H9 (cell line): ENCODE results near the gene ICAM4. TPM values are rescaled to one million over a fixed set of nuclear protein-coding genes. Genes with fewer than 3 reads are reported as not detected.

Experiments used
- DNase-seq: peaks from one replicate; pipeline ENCODE4 v3.0.0-alpha.2; 2017
- H2AFZ ChIP-seq: one replicate; pipeline ENCODE4 v1.6.1; 2013; ENCODE audit warnings: mild to moderate bottlenecking, low read length, control low read depth, moderate library complexity
- H2AK5ac ChIP-seq: 2 replicates; pipeline ENCODE4 v1.6.1; 2013; ENCODE audit warnings: low read length, control low read depth, mixed read lengths; ENCODE audit not compliant: insufficient read length
- H2BK120ac ChIP-seq: one replicate; pipeline ENCODE4 v1.6.1; 2013; ENCODE audit warnings: low read depth, mild to moderate bottlenecking, low read length, control low read depth, inconsistent platforms; ENCODE audit not compliant: poor library complexity, severe bottlenecking
- H2BK12ac ChIP-seq: 2 replicates; pipeline ENCODE4 v1.6.1; 2013; ENCODE audit warnings: low read length, control low read depth, mixed read lengths, low read depth; ENCODE audit not compliant: insufficient read length
- H2BK15ac ChIP-seq: 2 replicates; pipeline ENCODE4 v1.6.1; 2013; ENCODE audit warnings: low read depth, low read length, control low read depth
- H2BK20ac ChIP-seq: one replicate; pipeline ENCODE4 v1.6.1; 2013; ENCODE audit warnings: low read depth, mild to moderate bottlenecking, low read length, control low read depth, inconsistent platforms; ENCODE audit not compliant: poor library complexity, severe bottlenecking
- H2BK5ac ChIP-seq: 2 replicates; pipeline ENCODE4 v1.6.1; 2013; ENCODE audit warnings: low read length, control low read depth, mixed read lengths; ENCODE audit not compliant: insufficient read length
- H3K14ac ChIP-seq: 2 replicates; pipeline ENCODE4 v1.6.1; 2013; ENCODE audit warnings: low read length, control low read depth; ENCODE audit not compliant: insufficient read depth
- H3K18ac ChIP-seq: 2 replicates; pipeline ENCODE4 v1.6.1; 2013; ENCODE audit warnings: low read depth, mild to moderate bottlenecking, mixed read lengths, low read length, control low read depth; ENCODE audit not compliant: insufficient read length
- H3K23ac ChIP-seq: 2 replicates; pipeline ENCODE4 v1.6.1; 2013; ENCODE audit warnings: low read length, control low read depth, mixed read lengths, low read depth; ENCODE audit not compliant: insufficient read length
- H3K23me2 ChIP-seq: 2 replicates; pipeline ENCODE4 v1.6.1; 2013; ENCODE audit warnings: low read depth, mild to moderate bottlenecking, mixed read lengths, low read length, control low read depth; ENCODE audit not compliant: insufficient read length, poor library complexity, severe bottlenecking
- H3K27ac ChIP-seq: 2 replicates; pipeline ENCODE4 v1.5.1; 2013; ENCODE audit warnings: low read length, control low read depth, mixed read lengths, low read depth; ENCODE audit not compliant: insufficient read length
- H3K27me3 ChIP-seq: 2 replicates; pipeline ENCODE4 v1.6.1; 2013; ENCODE audit warnings: low read length, control low read depth, inconsistent platforms; ENCODE audit not compliant: insufficient read depth
- H3K4ac ChIP-seq: 2 replicates; pipeline ENCODE4 v1.6.1; 2013; ENCODE audit warnings: low read depth, mild to moderate bottlenecking, control low read depth, inconsistent platforms, low read length, moderate library complexity
- H3K4me1 ChIP-seq: 2 replicates; pipeline ENCODE4 v1.6.1; 2013; ENCODE audit warnings: low read length, control low read depth, inconsistent platforms; ENCODE audit not compliant: insufficient read depth
- H3K4me2 ChIP-seq: 2 replicates; pipeline ENCODE4 v1.6.1; 2013; ENCODE audit warnings: low read length, control low read depth, mixed read lengths; ENCODE audit not compliant: insufficient read length, insufficient read depth
- H3K56ac ChIP-seq: 2 replicates; pipeline ENCODE4 v1.6.1; 2013; ENCODE audit warnings: low read depth, mild to moderate bottlenecking, mixed read lengths, low read length, control low read depth; ENCODE audit not compliant: insufficient read length
- H3K79me1 ChIP-seq: 2 replicates; pipeline ENCODE4 v1.6.1; 2013; ENCODE audit warnings: low read depth, mild to moderate bottlenecking, moderate library complexity, low read length, control low read depth, inconsistent platforms; ENCODE audit not compliant: insufficient read depth, poor library complexity, severe bottlenecking
- H3K79me2 ChIP-seq: 2 replicates; pipeline ENCODE4 v1.6.1; 2013; ENCODE audit warnings: low read length, control low read depth, inconsistent platforms; ENCODE audit not compliant: insufficient read depth
- H3K9ac ChIP-seq: 2 replicates; pipeline ENCODE4 v1.6.1; 2013; ENCODE audit warnings: low read length, control low read depth, mixed read lengths; ENCODE audit not compliant: insufficient read length; ENCODE audit errors: extremely low read depth
- H3K9me3 ChIP-seq: one replicate; pipeline ENCODE4 v1.6.1; 2013; ENCODE audit warnings: low read depth, low read length, inconsistent platforms; ENCODE audit not compliant: control insufficient read depth
- H3T11ph ChIP-seq: one replicate; pipeline ENCODE4 v1.6.1; 2013; ENCODE audit warnings: mild to moderate bottlenecking, low read length, control low read depth, inconsistent platforms
- H4K20me1 ChIP-seq: one replicate; pipeline ENCODE4 v1.6.1; 2013; ENCODE audit not compliant: control insufficient read depth, insufficient read length, insufficient read depth
- H4K5ac ChIP-seq: 2 replicates; pipeline ENCODE4 v1.6.1; 2013; ENCODE audit warnings: low read depth, mild to moderate bottlenecking, mixed read lengths, low read length, control low read depth; ENCODE audit not compliant: insufficient read length
- H4K8ac ChIP-seq: replicated peaks from 2 replicates; pipeline ENCODE4 v1.6.1; 2013; ENCODE audit warnings: low read length, control low read depth, mixed read lengths, low read depth; ENCODE audit not compliant: insufficient read length
- H4K91ac ChIP-seq: 2 replicates; pipeline ENCODE4 v1.6.1; 2013; ENCODE audit warnings: low read depth, mild to moderate bottlenecking, moderate library complexity, mixed read lengths, low read length, control low read depth; ENCODE audit not compliant: insufficient read length
- H3K27ac Mint-ChIP-seq, 3 experiments: 2 replicates in 2 of 3; 3 replicates in 1 of 3; pipeline ENCODE4 v1.8.0; 2020 to 2021; ENCODE audit warnings: mixed read lengths in 3 of 3, mild to moderate bottlenecking in 1 of 3, moderate library complexity in 1 of 3
- H3K27me3 Mint-ChIP-seq: 2 replicates; pipeline ENCODE4 v1.8.0; 2021; ENCODE audit warnings: low read depth, mild to moderate bottlenecking, moderate library complexity, mixed read lengths
- H3K36me3 Mint-ChIP-seq, 3 experiments: 2 replicates in 2 of 3; 3 replicates in 1 of 3; pipeline ENCODE4 v1.8.0; 2020 to 2021; ENCODE audit warnings: low read depth in 3 of 3, mixed read lengths in 3 of 3; ENCODE audit not compliant: insufficient read depth in 1 of 3
- H3K4me1 Mint-ChIP-seq, 2 experiments: 2 replicates each; pipeline ENCODE4 v1.8.0; 2020; ENCODE audit warnings: mixed read lengths in 2 of 2
- H3K4me3 Mint-ChIP-seq, 2 experiments: 2 replicates in 1 of 2; 3 replicates in 1 of 2; pipeline ENCODE4 v1.8.0; 2020 to 2021; ENCODE audit warnings: mild to moderate bottlenecking in 2 of 2, mixed read lengths in 2 of 2, moderate library complexity in 1 of 2
- H3K9me3 Mint-ChIP-seq, 2 experiments: 2 replicates in 1 of 2; 3 replicates in 1 of 2; pipeline ENCODE4 v1.8.0; 2020; ENCODE audit warnings: mild to moderate bottlenecking in 2 of 2, mixed read lengths in 2 of 2, moderate library complexity in 1 of 2
- WGBS: extraction: QIAGEN DNeasy Blood & Tissue Kit; methylation state at CpG from one replicate; pipeline ENCODE4 v1.1.7; 2013; ENCODE audit warnings: missing lambda C conversion rate, low lambda C conversion rate, mixed read lengths; ENCODE audit not compliant: insufficient read length; ENCODE audit errors: extremely low coverage; 5-methylcytosine and 5-hydroxymethylcytosine counted together
- total RNA-seq: library from RNA; stranded (reverse); gene quantifications from 2 replicates; pipeline ENCODE4 v1.2.1, GENCODE V29; 2021
- TF ChIP-seq, protein P1 (sequence below): fragments of 200-600 bp; sonication (generic); conservative IDR thresholded peaks from 3 replicates; pipeline ENCODE4 v1.8.0; 2021; ENCODE audit warnings: antibody characterized with exemption, mild to moderate bottlenecking

Gene ICAM4
- total RNA-seq, 1 experiment from 2014 or later, result 1.1 TPM

DNA sequence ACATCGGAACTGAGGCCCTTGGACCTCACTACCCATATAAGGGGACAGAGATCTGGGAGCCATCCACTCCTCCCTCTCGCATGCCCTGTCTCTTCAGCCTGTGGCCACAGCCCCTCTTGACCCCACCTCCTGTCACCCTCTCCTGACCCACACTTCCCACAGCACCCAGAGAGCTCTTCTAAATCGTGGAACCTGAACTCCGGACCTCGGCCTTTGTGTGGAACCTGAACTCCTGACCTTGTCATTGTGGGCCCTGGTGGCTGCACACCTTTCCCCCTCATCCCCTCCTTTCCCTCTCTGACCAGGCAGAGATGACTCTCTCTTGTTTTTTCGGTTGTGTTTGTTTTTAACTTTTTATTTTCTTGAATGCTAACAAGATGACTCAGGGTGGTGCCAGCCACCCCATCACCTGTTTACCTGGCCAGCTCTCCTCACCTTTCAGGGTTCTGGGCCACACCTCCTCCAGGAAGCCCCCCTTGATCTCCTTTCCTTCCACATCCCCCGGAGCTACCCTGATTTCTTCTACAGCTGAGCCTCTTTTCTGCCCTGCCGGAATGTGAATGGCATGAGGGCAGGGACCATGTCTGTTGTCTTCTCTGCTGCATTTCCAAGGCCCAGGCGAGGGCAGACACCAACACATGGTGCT, 29.7 kb upstream of the ICAM4 start:
- Histone ChIP-seq H3K23me2 (peaks cover 4% of the 10 kb centered on the region), H3K4ac (no peak overlapping the region), H2BK15ac (no peak overlapping the region), H3K27ac (no peak overlapping the region), H3K9ac (no peak overlapping the region), H3K27me3 (no peaks in the 10 kb centered on the region), H3K4me1 (no peaks in the 10 kb centered on the region; the same call in 1 of the 2 replicates), H2BK5ac (no peak overlapping the region), H3K4me2 (no peak overlapping the region), H4K20me1 (peaks cover 4% of the 10 kb centered on the region), H2BK120ac (no peak overlapping the region), H3K56ac (no peak overlapping the region), H2BK20ac (no peak overlapping the region), H3K9me3 (no peaks in the 10 kb centered on the region), H2BK12ac (no peak overlapping the region), H4K8ac (no peak overlapping the region), H3K18ac (no peak overlapping the region), H3K79me2 (no peaks in the 10 kb centered on the region), H3K23ac (no peak overlapping the region), H2AK5ac (no peak overlapping the region), H3T11ph (no peak overlapping the region), H3K79me1 (peaks cover 2% of the 10 kb centered on the region), H2AFZ (no peak overlapping the region), H4K5ac (no peak overlapping the region), H3K14ac (no peak overlapping the region; the same call in 1 of the 2 replicates), H4K91ac (no peak overlapping the region)
- WGBS, result no CpG with 5 or more reads among the region's 9 CpGs
- H3K36me3 Mint-ChIP-seq, result peaks cover 29 to 57% (median 49%) of the 10 kb centered on the region in 3 experiments; a peak in 6 of 7 replicates
- 0 out of 7 replicates have a peak overlapping the region, but pooled peaks of 1 of the 3 experiments have one; percentile 47 for H3K27ac Mint-ChIP-seq
- H3K4me3 Mint-ChIP-seq, result no peak overlapping the region
- no peaks in the 10 kb centered on the region; a peak in 1 of 5 replicates for H3K9me3 Mint-ChIP-seq
- TF ChIP-seq, protein P1, sequence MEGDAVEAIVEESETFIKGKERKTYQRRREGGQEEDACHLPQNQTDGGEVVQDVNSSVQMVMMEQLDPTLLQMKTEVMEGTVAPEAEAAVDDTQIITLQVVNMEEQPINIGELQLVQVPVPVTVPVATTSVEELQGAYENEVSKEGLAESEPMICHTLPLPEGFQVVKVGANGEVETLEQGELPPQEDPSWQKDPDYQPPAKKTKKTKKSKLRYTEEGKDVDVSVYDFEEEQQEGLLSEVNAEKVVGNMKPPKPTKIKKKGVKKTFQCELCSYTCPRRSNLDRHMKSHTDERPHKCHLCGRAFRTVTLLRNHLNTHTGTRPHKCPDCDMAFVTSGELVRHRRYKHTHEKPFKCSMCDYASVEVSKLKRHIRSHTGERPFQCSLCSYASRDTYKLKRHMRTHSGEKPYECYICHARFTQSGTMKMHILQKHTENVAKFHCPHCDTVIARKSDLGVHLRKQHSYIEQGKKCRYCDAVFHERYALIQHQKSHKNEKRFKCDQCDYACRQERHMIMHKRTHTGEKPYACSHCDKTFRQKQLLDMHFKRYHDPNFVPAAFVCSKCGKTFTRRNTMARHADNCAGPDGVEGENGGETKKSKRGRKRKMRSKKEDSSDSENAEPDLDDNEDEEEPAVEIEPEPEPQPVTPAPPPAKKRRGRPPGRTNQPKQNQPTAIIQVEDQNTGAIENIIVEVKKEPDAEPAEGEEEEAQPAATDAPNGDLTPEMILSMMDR, result no peak
- peaks cover 5 to 9% of the 10 kb centered on the region in 2 experiments for H3K4me1 Mint-ChIP-seq
- DNase-seq, result no peak
- H3K27me3 Mint-ChIP-seq, result no peaks in the 10 kb centered on the region; the same call in 1 of the 2 replicates
